ENCODE data around the gene PLPP4.

The PLPP4 gene

GRCh38 chr10:120527691-120528090, 70.7 kb downstream of the PLPP4 start:
- no peak for DNase-seq

GRCh38 chr10:120530699-120531098, 73.7 kb downstream of the PLPP4 start:
- DNase-seq = no peak

DNA sequence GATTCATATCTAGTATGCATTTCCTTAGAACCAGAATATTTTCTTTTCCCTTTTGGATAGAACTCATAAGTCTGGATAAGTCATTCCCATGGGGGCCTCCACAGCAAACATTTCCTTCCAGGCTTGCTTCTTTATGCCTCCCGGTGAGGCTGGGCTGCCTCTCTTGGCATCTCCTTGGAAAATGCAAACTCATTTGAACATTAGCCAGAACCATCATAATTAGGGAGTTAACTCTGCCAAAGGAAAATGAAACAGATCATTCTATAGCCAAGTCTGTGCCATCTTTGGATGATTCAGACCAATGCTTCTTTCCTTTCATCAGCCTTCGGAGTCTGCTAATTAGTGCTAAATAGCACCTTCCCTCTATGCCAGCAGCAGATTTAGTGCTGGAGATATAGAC, 81.1 kb downstream of the PLPP4 start:
- no peak for DNase-seq

- DNase-seq = no peak
Observed at GRCh38 chr10:120539076-120539475, 82.0 kb downstream of the PLPP4 start.

GRCh38 chr10:120540486-120540885, 83.5 kb downstream of the PLPP4 start:
- no peak for DNase-seq

DNA sequence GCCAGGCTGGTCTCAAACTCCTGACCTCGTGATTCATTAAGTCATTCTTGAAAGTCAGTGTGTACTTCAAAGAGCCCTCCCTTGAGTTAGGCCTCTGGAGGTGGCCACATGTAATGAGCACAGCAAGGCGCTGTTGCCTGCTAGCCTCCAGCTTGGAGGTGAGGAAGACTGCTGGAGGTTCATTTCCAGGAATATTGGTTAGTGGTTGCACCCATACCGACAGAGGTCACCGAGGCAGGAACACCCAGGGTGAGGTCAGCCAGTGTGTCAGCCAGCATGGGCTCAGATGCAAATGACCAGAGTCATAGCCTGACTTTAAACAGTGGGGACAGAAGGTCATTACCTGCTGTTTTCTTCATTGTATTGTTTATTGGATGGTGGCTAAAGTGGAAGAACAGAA, 85.0 kb downstream of the PLPP4 start:
- no peak for DNase-seq

DNA sequence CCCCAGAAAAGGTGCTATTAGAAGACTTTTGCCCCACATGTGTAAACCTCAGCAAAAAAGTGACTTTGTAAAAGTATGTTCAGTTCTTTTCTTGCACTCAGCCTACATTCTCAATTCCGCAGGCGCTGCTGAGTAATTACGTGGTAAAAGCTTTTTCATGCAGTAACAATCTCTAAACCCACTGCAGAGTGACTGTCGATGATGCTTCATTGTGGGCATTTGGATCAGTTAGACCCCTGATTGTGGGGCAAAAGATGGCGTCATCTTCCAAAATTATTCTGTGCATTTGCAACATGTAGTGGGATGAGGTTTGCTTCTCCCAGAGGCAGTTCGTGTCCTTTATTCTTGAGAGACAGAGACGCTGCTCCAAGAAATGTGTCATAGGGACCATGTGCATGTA, 85.6 kb downstream of the PLPP4 start:
- no peak for DNase-seq

GRCh38 chr10:120543291-120543690, 86.3 kb downstream of the PLPP4 start:
- DNase-seq = no peak

- DNase-seq = no peak
Observed at GRCh38 chr10:120548210-120548609, 91.2 kb downstream of the PLPP4 start.

- no peak for DNase-seq
Observed at GRCh38 chr10:120552262-120552661, 95.2 kb downstream of the PLPP4 start.

DNA sequence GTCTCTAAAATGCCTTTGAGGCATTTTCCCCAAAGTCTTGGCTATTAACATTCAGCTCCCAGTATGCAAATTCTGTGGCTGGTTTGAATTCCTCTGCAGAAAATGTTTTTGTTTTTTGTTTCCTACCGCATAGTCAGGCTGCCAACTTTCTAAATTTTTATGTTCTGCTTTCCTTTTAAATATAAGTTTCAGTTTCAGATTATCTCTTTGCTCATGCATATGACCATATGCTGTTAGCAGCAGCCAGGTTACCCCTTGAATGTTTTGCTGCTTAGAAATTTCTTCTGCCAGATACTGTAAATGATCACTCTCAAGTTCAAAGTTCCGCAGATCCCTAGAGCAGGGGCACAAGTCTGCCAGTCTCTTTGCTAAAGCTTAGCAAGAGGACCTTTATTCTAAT, 96.9 kb downstream of the PLPP4 start:
- no peak for DNase-seq

- no peak for DNase-seq
Observed at GRCh38 chr10:120555436-120555835, 98.4 kb downstream of the PLPP4 start.

- no peak for DNase-seq
Observed at GRCh38 chr10:120555842-120556532, 99.0 kb downstream of the PLPP4 start.

GRCh38 chr10:120557311-120557710, 100.3 kb downstream of the PLPP4 start:
- DNase-seq = no peak

DNA sequence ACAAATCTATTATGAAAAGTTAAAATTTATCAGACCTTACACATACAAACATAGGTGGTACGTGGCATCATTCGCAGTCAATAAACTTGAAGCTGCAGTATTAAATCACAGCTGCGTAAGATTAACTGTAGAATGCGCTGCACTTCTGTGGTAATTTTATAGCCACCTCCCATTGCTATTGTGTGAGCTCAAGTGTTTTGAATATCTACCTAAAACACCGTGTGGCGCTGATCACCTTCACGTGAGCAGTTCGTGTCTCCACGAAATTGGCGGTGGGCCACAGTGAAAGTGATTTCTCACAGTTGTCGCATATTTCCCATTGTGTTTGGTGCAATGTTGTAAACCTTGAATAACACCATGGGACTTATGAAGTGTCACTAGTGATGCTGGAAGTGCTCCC, 102.8 kb downstream of the PLPP4 start:
- DNase-seq = no peak

DNA sequence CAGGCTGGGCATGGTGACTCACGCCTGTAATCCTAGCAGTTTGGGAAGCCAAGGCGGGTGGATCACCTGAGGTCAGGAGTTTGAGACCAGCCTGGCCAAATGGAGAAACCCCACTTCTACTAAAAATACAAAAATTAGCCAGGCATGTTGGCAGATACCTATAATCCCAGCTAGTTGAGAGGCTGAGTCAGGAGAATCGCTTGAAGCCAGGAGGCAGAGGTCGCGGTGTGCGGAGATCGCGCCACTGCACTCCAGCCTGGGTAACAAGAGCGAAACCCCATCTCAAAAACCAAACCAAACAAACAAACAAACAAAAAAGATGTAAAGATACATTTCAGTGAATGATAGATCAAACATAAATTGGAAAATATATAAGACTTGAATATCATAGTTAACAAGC, 105.9 kb downstream of the PLPP4 start:
- no peak for DNase-seq

GRCh38 chr10:120570418-120570817, 113.4 kb downstream of the PLPP4 start:
- DNase-seq = no peak

DNA sequence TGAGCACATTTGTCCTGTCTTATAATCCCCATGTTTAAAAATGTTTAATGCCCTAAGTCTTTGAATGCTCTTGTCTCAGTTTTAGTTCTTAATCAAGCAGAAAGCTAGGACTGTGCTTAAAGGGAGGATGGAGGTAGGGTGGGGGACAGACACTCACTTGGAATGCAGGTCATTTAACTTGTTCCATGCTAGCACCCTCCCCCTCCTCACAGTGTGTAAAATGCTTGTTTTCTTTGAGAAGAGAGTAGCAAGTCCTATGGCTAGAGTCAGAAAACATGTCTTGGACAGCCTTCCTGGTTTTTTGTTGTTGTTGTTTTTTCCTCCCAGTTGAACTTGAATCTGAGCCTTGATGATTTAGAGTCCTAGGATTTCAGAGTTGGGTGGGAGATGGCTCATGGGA, 114.2 kb downstream of the PLPP4 start:
- no peak for DNase-seq

DNA sequence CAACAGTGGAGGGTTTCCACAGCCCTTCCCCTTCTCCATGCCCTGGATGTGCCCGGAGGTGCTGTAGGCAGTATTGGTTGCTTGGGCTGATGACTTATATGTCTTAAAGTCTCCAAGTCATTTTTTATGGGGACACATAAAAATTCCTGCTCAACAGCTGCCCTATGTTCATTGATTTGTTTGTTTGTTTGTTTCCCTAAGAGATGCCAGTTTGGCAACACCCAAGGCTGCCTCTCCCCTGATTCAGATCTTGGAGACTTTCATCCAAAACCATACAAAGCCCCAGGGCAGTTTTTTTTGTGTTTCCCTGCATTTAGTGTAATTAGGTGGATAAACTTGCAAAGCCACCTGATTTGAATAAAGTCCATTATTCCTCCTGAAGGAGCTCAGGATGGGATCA, 115.3 kb downstream of the PLPP4 start:
- DNase-seq = no peak

- DNase-seq = no peak
Observed at GRCh38 chr10:120573355-120573754, 116.3 kb downstream of the PLPP4 start.

- no peak for DNase-seq
Observed at GRCh38 chr10:120574981-120575380, 118.0 kb downstream of the PLPP4 start.

DNA sequence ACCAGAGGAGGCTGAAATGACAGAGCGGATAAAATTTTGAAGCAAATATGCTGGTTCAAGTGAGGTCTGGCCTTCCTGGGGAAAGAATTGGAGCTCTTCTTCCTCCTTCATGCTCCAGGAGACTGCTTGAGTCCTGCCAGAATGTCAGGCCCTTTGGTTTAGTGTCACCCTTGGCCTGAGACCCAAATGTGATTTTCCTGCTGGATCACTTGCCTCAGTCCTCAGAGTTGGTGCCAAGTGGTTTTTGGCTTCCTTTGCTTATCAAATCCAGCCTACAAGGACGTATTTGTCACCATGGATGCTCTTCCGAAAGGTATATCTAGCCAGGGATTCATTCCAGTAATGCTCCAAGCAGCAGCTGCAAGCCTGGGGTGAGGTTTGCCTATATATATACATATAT, 118.4 kb downstream of the PLPP4 start:
- DNase-seq = no peak

DNA sequence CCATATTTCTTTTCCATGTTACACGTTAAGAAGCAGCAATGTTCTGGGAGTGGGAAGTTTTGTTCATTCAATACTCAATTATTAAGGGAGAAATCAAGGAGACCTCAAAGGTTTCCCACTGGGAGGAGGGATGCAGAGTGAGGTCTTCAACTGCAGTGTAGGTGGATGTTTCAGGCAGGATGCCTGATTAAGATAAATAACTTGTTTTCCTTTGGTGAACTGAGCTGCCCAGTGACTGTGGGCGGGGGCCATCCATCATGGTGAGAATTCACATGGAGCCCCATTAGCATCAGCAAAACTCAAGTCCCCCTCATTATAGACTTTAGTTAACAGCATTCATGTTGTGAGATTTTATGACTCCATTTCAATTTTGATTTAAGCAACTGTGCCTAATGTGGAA, 121.1 kb downstream of the PLPP4 start:
- no peak for DNase-seq

- no peak for DNase-seq
Observed at GRCh38 chr10:120578890-120579289, 121.9 kb downstream of the PLPP4 start.
